GM23338 (cell line): ENCODE results near the gene ZNF155. TPM values are rescaled to one million over a fixed set of nuclear protein-coding genes. Genes with fewer than 3 reads are reported as not detected.

Source experiments
- ATAC-seq: fragments of 200-7000 bp; cut with Tn5 transposase; 3 replicates; pipeline ENCODE4 v1.9.1; 2020
- DNase-seq: peaks from one replicate; pipeline ENCODE4 v3.0.0-alpha.2; 2015; ENCODE audit warnings: low spot score
- H2AFZ ChIP-seq: fragments of 200-600 bp; sonication (generic); 2 replicates; pipeline ENCODE4 v1.8.0; 2016; ENCODE audit warnings: antibody characterized with exemption, mild to moderate bottlenecking, moderate library complexity
- H3F3A ChIP-seq: fragments of 200-600 bp; sonication (generic); replicated peaks from 2 replicates; pipeline ENCODE4 v1.8.0; 2017; ENCODE audit warnings: antibody characterized with exemption, mixed run types, low read depth
- H3K27ac ChIP-seq: fragments of 200-600 bp; sonication (generic); 2 replicates; pipeline ENCODE4 v1.6.1; 2016; ENCODE audit warnings: low read depth
- H3K27me3 ChIP-seq: fragments of 200-600 bp; sonication (generic); 2 replicates; pipeline ENCODE4 v1.8.0; 2016; ENCODE audit warnings: mild to moderate bottlenecking, mixed run types, moderate library complexity; ENCODE audit not compliant: insufficient read depth
- H3K36me3 ChIP-seq: fragments of 200-600 bp; sonication (generic); 2 replicates; pipeline ENCODE4 v1.8.0; 2016; ENCODE audit warnings: mild to moderate bottlenecking; ENCODE audit not compliant: insufficient read depth
- H3K4me1 ChIP-seq: fragments of 200-600 bp; sonication (generic); 2 replicates; pipeline ENCODE4 v1.8.0; 2016; ENCODE audit warnings: mild to moderate bottlenecking, moderate library complexity; ENCODE audit not compliant: insufficient read depth
- H3K4me2 ChIP-seq: fragments of 200-600 bp; sonication (generic); 2 replicates; pipeline ENCODE4 v1.7.1; 2017; ENCODE audit warnings: mixed run types
- H3K4me3 ChIP-seq: fragments of 200-600 bp; sonication (generic); 2 replicates; pipeline ENCODE4 v1.6.1; 2016; ENCODE audit warnings: mixed run types
- H3K79me2 ChIP-seq: fragments of 200-600 bp; sonication (generic); replicated peaks from 2 replicates; pipeline ENCODE4 v1.8.0; 2017; ENCODE audit warnings: mild to moderate bottlenecking; ENCODE audit not compliant: insufficient read depth
- H3K9me2 ChIP-seq: fragments of 200-600 bp; sonication (generic); 2 replicates; pipeline ENCODE4 v1.8.0; 2017; ENCODE audit not compliant: insufficient read depth
- H4K20me1 ChIP-seq: fragments of 200-600 bp; sonication (generic); replicated peaks from 2 replicates; pipeline ENCODE4 v1.8.0; 2017; ENCODE audit warnings: mild to moderate bottlenecking; ENCODE audit not compliant: insufficient read depth
- H3K27ac Mint-ChIP-seq: 2 replicates; pipeline ENCODE4 v1.8.0; 2020; ENCODE audit warnings: inconsistent platforms, mild to moderate bottlenecking, moderate library complexity, mixed read lengths
- H3K27me3 Mint-ChIP-seq: 3 replicates; pipeline ENCODE4 v1.8.0; 2022; ENCODE audit warnings: low read depth, mild to moderate bottlenecking, moderate library complexity, mixed read lengths, inconsistent platforms; ENCODE audit not compliant: insufficient read depth, poor library complexity
- H3K36me3 Mint-ChIP-seq: 3 replicates; pipeline ENCODE4 v1.8.0; 2021; ENCODE audit warnings: low read depth, mild to moderate bottlenecking, inconsistent platforms, moderate library complexity, mixed read lengths
- H3K4me1 Mint-ChIP-seq: 3 replicates; pipeline ENCODE4 v1.8.0; 2020; ENCODE audit warnings: mild to moderate bottlenecking, inconsistent platforms, mixed read lengths
- H3K4me3 Mint-ChIP-seq: 3 replicates; pipeline ENCODE4 v1.8.0; 2021; ENCODE audit warnings: moderate library complexity, mild to moderate bottlenecking, inconsistent platforms, mixed read lengths
- H3K9me3 Mint-ChIP-seq: 3 replicates; pipeline ENCODE4 v1.8.0; 2020; ENCODE audit warnings: moderate library complexity, mild to moderate bottlenecking, inconsistent platforms, mixed read lengths
- CREB1 ChIP-seq: fragments of 250-450 bp; sonication (Bioruptor Pico); IDR thresholded peaks from 2 replicates; pipeline ENCODE4 v1.5.0; 2020; ENCODE audit warnings: low read depth, mild to moderate bottlenecking, moderate library complexity
- EZH2 ChIP-seq: fragments of 200-600 bp; sonication (generic); IDR thresholded peaks from one replicate; pipeline ENCODE4 v1.8.0; 2017; ENCODE audit warnings: antibody characterized with exemption, mild to moderate bottlenecking, low read depth; ENCODE audit not compliant: unreplicated experiment
- EZH2phosphoT487 ChIP-seq: fragments of 200-600 bp; sonication (generic); IDR thresholded peaks from one replicate; pipeline ENCODE4 v1.8.1; 2018; ENCODE audit warnings: antibody characterized with exemption; ENCODE audit not compliant: unreplicated experiment
- JUNB ChIP-seq: IDR thresholded peaks from one replicate; pipeline ENCODE4 v1.6.1; 2016; ENCODE audit warnings: antibody characterized with exemption; ENCODE audit not compliant: unreplicated experiment
- POLR2AphosphoS5 ChIP-seq: IDR thresholded peaks from 2 replicates; pipeline ENCODE4 v1.6.1; 2016; ENCODE audit warnings: antibody characterized with exemption, low read depth
- REST ChIP-seq: IDR thresholded peaks from one replicate; pipeline ENCODE4 v1.6.1; 2018; ENCODE audit warnings: antibody characterized with exemption; ENCODE audit not compliant: unreplicated experiment
- STAT1 ChIP-seq: IDR thresholded peaks from one replicate; pipeline ENCODE4 v1.6.1; 2016; ENCODE audit warnings: antibody characterized with exemption; ENCODE audit not compliant: unreplicated experiment
- ZNF114 ChIP-seq: fragments of 250-450 bp; sonication (Bioruptor Pico); IDR thresholded peaks from 2 replicates; pipeline ENCODE4 v1.5.0; 2020; ENCODE audit warnings: mild to moderate bottlenecking, moderate library complexity
- ZNF331 ChIP-seq: fragments of 250-450 bp; sonication (Bioruptor Pico); IDR thresholded peaks from 2 replicates; pipeline ENCODE4 v1.5.0; 2020; ENCODE audit warnings: low read depth, mild to moderate bottlenecking, moderate library complexity
- polyA plus RNA-seq: library from polyadenylated mRNA; unstranded; fragments of >200 nt; fragmentation: Nextera tagmentation; extraction: Ambion mirVana; gene quantifications from 2 replicates; pipeline ENCODE4 v1.2.1, GENCODE V29; 2016
- total RNA-seq: library from RNA; depleted of rRNA; stranded (reverse); fragments of >200 nt; shearing (Covaris generic); gene quantifications from 2 replicates; pipeline ENCODE4 v1.2.3, GENCODE V29; 2014
- TF ChIP-seq, protein P1 (sequence below): IDR thresholded peaks from 2 replicates; pipeline ENCODE4 v1.6.1; 2016; ENCODE audit warnings: antibody characterized with exemption
- TF ChIP-seq, protein P2 (sequence below), 2 experiments: fragments of 200-600 bp in 1 of 2; sonication (generic) in 1 of 2; conservative IDR thresholded peaks; 2 replicates each; pipeline versions ENCODE4 v1.5.1 to v1.6.1; 2016 to 2017; ENCODE audit warnings: antibody characterized with exemption in 2 of 2, low read depth in 2 of 2, mild to moderate bottlenecking in 2 of 2, moderate library complexity in 1 of 2

Gene ZNF155
- total and polyA plus RNA-seq, 2 experiments from 2014 or later, result 3.8 to 6.0 TPM

DNA sequence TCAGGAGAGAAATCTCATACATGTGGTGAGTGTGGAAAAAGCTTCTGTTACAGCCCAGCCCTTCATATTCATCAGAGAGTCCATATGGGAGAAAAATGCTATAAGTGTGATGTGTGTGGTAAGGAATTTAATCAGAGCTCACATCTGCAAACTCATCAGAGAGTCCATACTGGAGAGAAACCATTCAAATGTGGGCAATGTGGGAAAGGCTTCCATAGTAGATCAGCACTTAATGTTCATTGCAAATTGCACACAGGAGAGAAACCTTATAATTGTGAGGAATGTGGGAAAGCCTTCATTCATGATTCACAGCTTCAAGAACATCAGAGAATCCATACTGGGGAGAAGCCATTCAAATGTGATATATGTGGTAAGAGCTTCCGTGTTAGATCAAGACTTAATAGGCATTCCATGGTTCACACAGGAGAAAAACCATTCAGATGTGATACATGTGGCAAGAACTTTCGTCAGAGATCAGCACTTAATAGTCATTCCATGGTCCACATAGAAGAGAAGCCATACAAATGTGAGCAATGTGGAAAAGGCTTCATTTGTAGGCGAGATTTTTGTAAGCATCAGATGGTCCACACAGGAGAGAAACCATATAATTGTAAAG, 17.8 kb upstream of the ZNF155 start:
- peaks cover 99% of the 10 kb centered on the region for H3K36me3 Mint-ChIP-seq

GRCh38 chr19:43976732-43977131, 7.3 kb upstream of the ZNF155 start:
- Histone ChIP-seq H3K4me2 (no peak overlapping the region), H2AFZ (no peak overlapping the region), H3K79me2 (no peaks in the 10 kb centered on the region), H3K27ac (no peak overlapping the region), H3K36me3 (peaks cover 17% of the 10 kb centered on the region), H3K4me3 (no peak overlapping the region), H3K9me2 (peaks cover 3% of the 10 kb centered on the region; the same call in 1 of the 2 replicates), H4K20me1 (no peaks in the 10 kb centered on the region), H3K27me3 (no peaks in the 10 kb centered on the region), H3K4me1 (no peaks in the 10 kb centered on the region), H3F3A (no peaks in the 10 kb centered on the region)
- no peak overlapping the region for H3K27ac Mint-ChIP-seq
- H3K36me3 Mint-ChIP-seq, result peaks cover 39% of the 10 kb centered on the region
- H3K4me1 Mint-ChIP-seq, result no peaks in the 10 kb centered on the region
- peaks cover 2% of the 10 kb centered on the region for H3K27me3 Mint-ChIP-seq
- DNase-seq (no peak), ATAC-seq (no peak)
- H3K4me3 Mint-ChIP-seq, result no peak overlapping the region
- peaks cover 73% of the 10 kb centered on the region for H3K9me3 Mint-ChIP-seq
- TF ChIP-seq ZNF331, result no peak
- TF ChIP-seq EZH2phosphoT487, result no peak
- TF ChIP-seq, protein P1, sequence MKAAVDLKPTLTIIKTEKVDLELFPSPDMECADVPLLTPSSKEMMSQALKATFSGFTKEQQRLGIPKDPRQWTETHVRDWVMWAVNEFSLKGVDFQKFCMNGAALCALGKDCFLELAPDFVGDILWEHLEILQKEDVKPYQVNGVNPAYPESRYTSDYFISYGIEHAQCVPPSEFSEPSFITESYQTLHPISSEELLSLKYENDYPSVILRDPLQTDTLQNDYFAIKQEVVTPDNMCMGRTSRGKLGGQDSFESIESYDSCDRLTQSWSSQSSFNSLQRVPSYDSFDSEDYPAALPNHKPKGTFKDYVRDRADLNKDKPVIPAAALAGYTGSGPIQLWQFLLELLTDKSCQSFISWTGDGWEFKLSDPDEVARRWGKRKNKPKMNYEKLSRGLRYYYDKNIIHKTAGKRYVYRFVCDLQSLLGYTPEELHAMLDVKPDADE, result no peak
- TF ChIP-seq EZH2, result no peak
- no peak for TF ChIP-seq REST
- no peak for TF ChIP-seq JUNB
- TF ChIP-seq, protein P2, sequence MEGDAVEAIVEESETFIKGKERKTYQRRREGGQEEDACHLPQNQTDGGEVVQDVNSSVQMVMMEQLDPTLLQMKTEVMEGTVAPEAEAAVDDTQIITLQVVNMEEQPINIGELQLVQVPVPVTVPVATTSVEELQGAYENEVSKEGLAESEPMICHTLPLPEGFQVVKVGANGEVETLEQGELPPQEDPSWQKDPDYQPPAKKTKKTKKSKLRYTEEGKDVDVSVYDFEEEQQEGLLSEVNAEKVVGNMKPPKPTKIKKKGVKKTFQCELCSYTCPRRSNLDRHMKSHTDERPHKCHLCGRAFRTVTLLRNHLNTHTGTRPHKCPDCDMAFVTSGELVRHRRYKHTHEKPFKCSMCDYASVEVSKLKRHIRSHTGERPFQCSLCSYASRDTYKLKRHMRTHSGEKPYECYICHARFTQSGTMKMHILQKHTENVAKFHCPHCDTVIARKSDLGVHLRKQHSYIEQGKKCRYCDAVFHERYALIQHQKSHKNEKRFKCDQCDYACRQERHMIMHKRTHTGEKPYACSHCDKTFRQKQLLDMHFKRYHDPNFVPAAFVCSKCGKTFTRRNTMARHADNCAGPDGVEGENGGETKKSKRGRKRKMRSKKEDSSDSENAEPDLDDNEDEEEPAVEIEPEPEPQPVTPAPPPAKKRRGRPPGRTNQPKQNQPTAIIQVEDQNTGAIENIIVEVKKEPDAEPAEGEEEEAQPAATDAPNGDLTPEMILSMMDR (conservative IDR thresholded peaks at IDR 0.05; ENCODE audit: low read depth in 2 of 2), result no peak
- no peak for TF ChIP-seq CREB1 (CRISPR knock-in tag)
- no peak for TF ChIP-seq POLR2AphosphoS5
- TF ChIP-seq STAT1, result no peak
- no peak for TF ChIP-seq ZNF114 (CRISPR knock-in tag)

More for the DNA sequence above, 17.8 kb upstream of the ZNF155 start:
- H2AFZ ChIP-seq, result no peak overlapping the region
- H3K4me3 ChIP-seq, result no peak overlapping the region
- no peak overlapping the region for H3K27ac ChIP-seq
- H3K79me2 ChIP-seq, result peaks cover 5% of the 10 kb centered on the region
- Mint-ChIP-seq H3K27ac (no peak overlapping the region), H3K9me3 (peaks cover 96% of the 10 kb centered on the region), H3K27me3 (peaks cover 12% of the 10 kb centered on the region), H3K4me3 (no peak overlapping the region), H3K4me1 (no peaks in the 10 kb centered on the region)
- no peaks in the 10 kb centered on the region for H3K4me1 ChIP-seq
- H3K36me3 ChIP-seq, result peaks cover 88% of the 10 kb centered on the region
- no peak for ATAC-seq
- H3K9me2 ChIP-seq, result no peaks in the 10 kb centered on the region
- H3K27me3 ChIP-seq, result no peaks in the 10 kb centered on the region
- DNase-seq, result no peak
- H4K20me1 ChIP-seq, result no peaks in the 10 kb centered on the region
- no peak for TF ChIP-seq POLR2AphosphoS5
- H3K4me2 ChIP-seq, result no peak overlapping the region
- H3F3A ChIP-seq, result no peaks in the 10 kb centered on the region
